ENCODE data around the gene SERTM1.

The SERTM1 gene

GRCh38 chr13:36728006-36728405, 54.2 kb downstream of the SERTM1 start:
- no peak overlapping the region for H3K4me3 ChIP-seq (ENCODE audit: low read depth, low read length)
- no peak for DNase-seq (ENCODE audit: low read depth)
- in situ Hi-C loops (cut with HindIII; ENCODE audit: low sequenced_read_pairs): no loop called here
- TF ChIP-seq CTCF (IDR thresholded peaks at IDR 0.05; ENCODE audit: low read depth, low read length, missing control alignments): no peak

GRCh38 chr13:36736119-36736726, 62.4 kb downstream of the SERTM1 start:
- TF ChIP-seq CTCF (IDR thresholded peaks at IDR 0.05; ENCODE audit: low read depth, low read length, missing control alignments): peak; percentile 64
- DNase-seq (ENCODE audit: low read depth): peak; percentile 59
- in situ Hi-C loops (cut with HindIII; ENCODE audit: low sequenced_read_pairs): loop anchor here (5.0 to 10.0 kb wide), 2 partner anchors 49 to 281 kb away; no protein-coding TSS in a partner anchor
- H3K4me3 ChIP-seq (ENCODE audit: low read depth, low read length): no peak overlapping the region

- no peak overlapping the region for H3K4me3 ChIP-seq (ENCODE audit: low read depth, low read length)
- in situ Hi-C loops (cut with HindIII; ENCODE audit: low sequenced_read_pairs): loop anchor here (5.0 to 10.0 kb wide), 2 partner anchors 50 to 283 kb away; no protein-coding TSS in a partner anchor
- DNase-seq (ENCODE audit: low read depth): no peak
- TF ChIP-seq CTCF (IDR thresholded peaks at IDR 0.05; ENCODE audit: low read depth, low read length, missing control alignments): no peak
Measured at GRCh38 chr13:36737524-36738083, 63.8 kb downstream of the SERTM1 start.

GRCh38 chr13:36745436-36745835, 71.6 kb downstream of the SERTM1 start:
- in situ Hi-C loops (cut with HindIII; ENCODE audit: low sequenced_read_pairs): no loop called here
- no peak overlapping the region for H3K4me3 ChIP-seq (ENCODE audit: low read depth, low read length)
- TF ChIP-seq CTCF (IDR thresholded peaks at IDR 0.05; ENCODE audit: low read depth, low read length, missing control alignments): no peak
- no peak for DNase-seq (ENCODE audit: low read depth)

- no peak for TF ChIP-seq CTCF (IDR thresholded peaks at IDR 0.05; ENCODE audit: low read depth, low read length, missing control alignments)
- in situ Hi-C loops (cut with HindIII; ENCODE audit: low sequenced_read_pairs): no loop called here
- no peak for DNase-seq (ENCODE audit: low read depth)
- no peak overlapping the region for H3K4me3 ChIP-seq (ENCODE audit: low read depth, low read length)
Measured at GRCh38 chr13:36746051-36746450, 72.2 kb downstream of the SERTM1 start.

All from astrocyte of the cerebellum (primary cell).